ENCODE data around the gene EFR3B.
"Not testable (repeated sequence)": the region's sequence is repeated elsewhere in the genome, so short reads cannot be mapped to it uniquely, and the experiment has no call there.

The EFR3B gene, protein sequence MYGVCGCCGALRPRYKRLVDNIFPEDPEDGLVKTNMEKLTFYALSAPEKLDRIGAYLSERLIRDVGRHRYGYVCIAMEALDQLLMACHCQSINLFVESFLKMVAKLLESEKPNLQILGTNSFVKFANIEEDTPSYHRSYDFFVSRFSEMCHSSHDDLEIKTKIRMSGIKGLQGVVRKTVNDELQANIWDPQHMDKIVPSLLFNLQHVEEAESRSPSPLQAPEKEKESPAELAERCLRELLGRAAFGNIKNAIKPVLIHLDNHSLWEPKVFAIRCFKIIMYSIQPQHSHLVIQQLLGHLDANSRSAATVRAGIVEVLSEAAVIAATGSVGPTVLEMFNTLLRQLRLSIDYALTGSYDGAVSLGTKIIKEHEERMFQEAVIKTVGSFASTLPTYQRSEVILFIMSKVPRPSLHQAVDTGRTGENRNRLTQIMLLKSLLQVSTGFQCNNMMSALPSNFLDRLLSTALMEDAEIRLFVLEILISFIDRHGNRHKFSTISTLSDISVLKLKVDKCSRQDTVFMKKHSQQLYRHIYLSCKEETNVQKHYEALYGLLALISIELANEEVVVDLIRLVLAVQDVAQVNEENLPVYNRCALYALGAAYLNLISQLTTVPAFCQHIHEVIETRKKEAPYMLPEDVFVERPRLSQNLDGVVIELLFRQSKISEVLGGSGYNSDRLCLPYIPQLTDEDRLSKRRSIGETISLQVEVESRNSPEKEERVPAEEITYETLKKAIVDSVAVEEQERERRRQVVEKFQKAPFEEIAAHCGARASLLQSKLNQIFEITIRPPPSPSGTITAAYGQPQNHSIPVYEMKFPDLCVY

DNA sequence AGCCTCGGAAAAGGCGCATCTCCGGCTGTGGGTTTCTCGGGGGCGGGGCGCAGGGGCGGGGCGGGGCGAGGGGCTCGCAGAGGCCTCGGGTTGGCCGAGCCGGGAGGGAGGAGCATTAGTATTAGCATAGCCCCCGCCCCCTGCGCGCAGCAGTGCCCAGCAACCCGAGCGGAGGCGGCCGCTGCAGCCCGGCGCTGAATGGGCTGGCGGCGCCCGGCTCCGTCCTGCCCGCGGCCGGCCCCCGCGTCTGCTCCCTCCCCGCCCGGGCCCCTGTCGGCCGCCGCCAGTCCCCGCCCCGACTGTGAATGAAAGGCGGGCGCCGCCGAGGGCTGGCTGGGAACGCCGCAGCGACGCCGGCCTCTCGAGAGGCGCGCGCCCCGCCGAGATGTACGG is at the start of gene EFR3B:
EFR3B (plus strand) TSS at position 149 of the 393 bp plus-strand sequence; CDS start at position 386, 237 bp downstream.
- Histone ChIP-seq H3K27me3 (ENCODE audit: low read depth, low read length) (peaks cover 10% of the 10 kb centered on the region), H3K4me3 (ENCODE audit: low read depth in 1 of 2, low read length in 2 of 2) (peak within 1 kb of the TSS; percentile 62 to 89), H3K36me3 (ENCODE audit: control insufficient read depth in 1 of 2, insufficient read depth in 2 of 2, low read length in 2 of 2) (no peaks in the 10 kb centered on the region), H3K9me3 (ENCODE audit: control insufficient read depth in 1 of 2, low read length in 2 of 2) (no peaks in the 10 kb centered on the region), H3K27ac (ENCODE audit: low read length) (no peak within 1 kb of the TSS), H3K4me1 (ENCODE audit: control insufficient read depth in 1 of 2, insufficient read depth in 2 of 2, low read length in 2 of 2) (peaks cover 4 to 24% of the 10 kb centered on the region in 2 donors)

DNA sequence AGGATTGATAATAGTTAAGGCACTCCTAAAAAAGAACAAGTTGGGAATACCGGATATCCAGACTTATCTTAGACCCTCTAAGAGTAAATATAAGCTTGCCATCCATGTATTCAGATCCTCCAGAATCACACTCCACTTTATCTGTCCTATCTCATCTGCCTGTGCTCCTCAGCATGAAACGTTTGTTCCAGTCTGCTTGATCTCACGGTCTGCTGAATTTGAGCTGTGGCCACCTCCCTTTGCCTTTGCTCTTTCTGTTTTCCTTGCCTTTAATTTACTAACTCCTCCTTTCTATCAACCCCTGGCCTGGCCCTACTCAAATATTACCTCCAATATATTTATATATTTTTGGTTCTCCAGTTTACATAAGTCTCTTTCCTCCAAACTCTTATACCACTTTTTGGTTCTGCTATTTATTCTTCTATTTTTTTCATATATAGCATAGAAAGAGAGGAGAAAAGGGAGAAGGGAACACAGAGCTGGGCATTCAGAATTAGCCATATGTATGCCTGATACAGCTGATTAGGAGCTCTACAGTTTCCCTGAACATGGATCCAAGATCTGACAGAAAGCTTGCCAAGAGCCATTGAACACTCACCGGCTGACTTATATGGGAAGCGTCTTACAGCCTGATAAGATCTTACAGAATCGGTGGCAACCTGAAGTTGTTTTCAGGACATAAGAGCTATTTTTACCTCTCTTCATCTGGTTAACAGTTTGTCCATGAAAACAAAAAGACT is 48.3 kb upstream of the EFR3B start:
- H3K27ac ChIP-seq (ENCODE audit: low read length): no peak overlapping the region
- no peak overlapping the region for H3K4me3 ChIP-seq (ENCODE audit: low read depth in 1 of 2, low read length in 2 of 2)
- no peaks in the 10 kb centered on the region for H3K36me3 ChIP-seq (ENCODE audit: control insufficient read depth in 1 of 2, insufficient read depth in 2 of 2, low read length in 2 of 2)
- no peaks in the 10 kb centered on the region for H3K27me3 ChIP-seq (ENCODE audit: low read depth, low read length)
- no peaks in the 10 kb centered on the region for H3K9me3 ChIP-seq (ENCODE audit: control insufficient read depth in 1 of 2, low read length in 2 of 2)
- peaks cover 0 to 6% of the 10 kb centered on the region in 2 donors for H3K4me1 ChIP-seq (ENCODE audit: control insufficient read depth in 1 of 2, insufficient read depth in 2 of 2, low read length in 2 of 2)

DNA sequence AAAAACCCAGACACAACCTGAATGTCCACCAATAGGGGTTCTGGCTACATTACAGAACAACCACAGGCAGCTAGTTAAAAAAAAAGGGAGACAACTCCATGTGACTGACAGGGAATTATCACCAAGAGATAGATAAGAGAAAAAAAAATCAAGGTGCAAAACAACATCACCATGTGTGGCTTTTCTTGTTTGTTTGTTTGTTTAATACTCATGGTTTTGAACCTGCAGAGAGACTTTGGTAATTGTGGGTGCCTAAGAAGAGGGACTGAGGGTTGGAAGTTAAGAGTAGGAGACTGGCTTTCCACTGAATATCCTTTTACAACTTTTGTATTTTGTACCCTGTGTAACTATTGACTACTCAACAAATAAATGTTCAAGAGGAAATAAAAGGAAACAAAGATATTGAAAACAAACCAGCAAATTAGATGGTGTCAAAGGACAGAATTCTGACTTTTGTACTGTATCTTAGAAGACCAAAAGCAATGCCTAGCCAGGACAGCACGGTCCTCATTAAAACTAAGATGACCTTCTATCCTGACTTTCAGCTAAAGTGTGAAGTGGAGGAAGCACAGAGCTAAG is 47.6 kb upstream of the EFR3B start:
- peaks cover 0 to 6% of the 10 kb centered on the region in 2 donors for H3K4me1 ChIP-seq (ENCODE audit: control insufficient read depth in 1 of 2, insufficient read depth in 2 of 2, low read length in 2 of 2)
- H3K4me3 ChIP-seq (ENCODE audit: low read depth in 1 of 2, low read length in 2 of 2): no peak overlapping the region
- no peaks in the 10 kb centered on the region for H3K36me3 ChIP-seq (ENCODE audit: control insufficient read depth in 1 of 2, insufficient read depth in 2 of 2, low read length in 2 of 2)
- no peaks in the 10 kb centered on the region for H3K9me3 ChIP-seq (ENCODE audit: control insufficient read depth in 1 of 2, low read length in 2 of 2)
- H3K27ac ChIP-seq (ENCODE audit: low read length): no peak overlapping the region
- no peaks in the 10 kb centered on the region for H3K27me3 ChIP-seq (ENCODE audit: low read depth, low read length)

DNA sequence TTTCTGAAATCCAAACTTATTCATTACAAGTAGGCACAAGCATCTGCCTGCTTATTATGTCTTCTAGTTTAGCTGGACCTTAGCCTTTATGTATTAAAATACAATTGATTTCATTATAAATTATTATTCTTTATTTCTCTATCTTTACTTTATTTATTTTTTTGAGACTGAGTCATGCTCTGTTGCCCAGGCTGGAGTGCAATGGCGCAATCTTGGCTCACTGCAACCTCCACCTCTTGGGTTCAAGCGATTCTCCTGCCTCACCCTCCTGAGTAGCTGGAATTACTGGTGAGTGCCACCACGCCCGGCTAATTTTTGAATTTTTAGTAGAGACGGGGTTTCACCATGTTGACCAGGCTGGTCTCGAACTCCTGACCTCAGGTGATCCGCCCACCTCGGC is 42.8 kb upstream of the EFR3B start:
- H3K27me3 ChIP-seq (ENCODE audit: low read depth, low read length); H3K9me3 ChIP-seq (ENCODE audit: control insufficient read depth in 1 of 2, low read length in 2 of 2); H3K36me3 ChIP-seq (ENCODE audit: control insufficient read depth in 1 of 2, insufficient read depth in 2 of 2, low read length in 2 of 2); H3K27ac ChIP-seq (ENCODE audit: low read length); H3K4me1 ChIP-seq (ENCODE audit: control insufficient read depth in 1 of 2, insufficient read depth in 2 of 2, low read length in 2 of 2); H3K4me3 ChIP-seq (ENCODE audit: low read depth in 1 of 2, low read length in 2 of 2): not testable (repeated sequence)

DNA sequence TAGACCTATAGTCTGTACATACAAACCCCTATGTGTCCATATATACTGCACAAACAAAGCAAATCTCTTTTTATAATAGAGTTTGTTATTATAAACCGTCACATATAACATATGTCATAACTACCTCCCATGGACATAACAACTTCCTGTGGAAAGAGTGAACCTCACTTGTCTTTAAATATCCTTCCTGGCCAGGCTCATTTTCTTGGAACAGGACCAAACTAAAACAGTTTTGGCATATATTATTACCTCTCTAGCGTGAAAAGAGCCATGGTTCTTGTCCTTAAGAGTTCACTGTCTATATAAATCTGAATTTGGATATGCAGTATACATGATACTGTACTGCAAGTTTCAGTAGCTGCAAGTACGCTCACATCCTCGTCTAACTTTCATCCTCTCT is 41.8 kb upstream of the EFR3B start:
- peaks cover 0 to 7% of the 10 kb centered on the region in 2 donors for H3K4me1 ChIP-seq (ENCODE audit: control insufficient read depth in 1 of 2, insufficient read depth in 2 of 2, low read length in 2 of 2)
- H3K9me3 ChIP-seq (ENCODE audit: control insufficient read depth in 1 of 2, low read length in 2 of 2): no peaks in the 10 kb centered on the region
- H3K27me3 ChIP-seq (ENCODE audit: low read depth, low read length): no peaks in the 10 kb centered on the region
- no peak overlapping the region for H3K27ac ChIP-seq (ENCODE audit: low read length)
- no peak overlapping the region for H3K4me3 ChIP-seq (ENCODE audit: low read depth in 1 of 2, low read length in 2 of 2)
- H3K36me3 ChIP-seq (ENCODE audit: control insufficient read depth in 1 of 2, insufficient read depth in 2 of 2, low read length in 2 of 2): no peaks in the 10 kb centered on the region

DNA sequence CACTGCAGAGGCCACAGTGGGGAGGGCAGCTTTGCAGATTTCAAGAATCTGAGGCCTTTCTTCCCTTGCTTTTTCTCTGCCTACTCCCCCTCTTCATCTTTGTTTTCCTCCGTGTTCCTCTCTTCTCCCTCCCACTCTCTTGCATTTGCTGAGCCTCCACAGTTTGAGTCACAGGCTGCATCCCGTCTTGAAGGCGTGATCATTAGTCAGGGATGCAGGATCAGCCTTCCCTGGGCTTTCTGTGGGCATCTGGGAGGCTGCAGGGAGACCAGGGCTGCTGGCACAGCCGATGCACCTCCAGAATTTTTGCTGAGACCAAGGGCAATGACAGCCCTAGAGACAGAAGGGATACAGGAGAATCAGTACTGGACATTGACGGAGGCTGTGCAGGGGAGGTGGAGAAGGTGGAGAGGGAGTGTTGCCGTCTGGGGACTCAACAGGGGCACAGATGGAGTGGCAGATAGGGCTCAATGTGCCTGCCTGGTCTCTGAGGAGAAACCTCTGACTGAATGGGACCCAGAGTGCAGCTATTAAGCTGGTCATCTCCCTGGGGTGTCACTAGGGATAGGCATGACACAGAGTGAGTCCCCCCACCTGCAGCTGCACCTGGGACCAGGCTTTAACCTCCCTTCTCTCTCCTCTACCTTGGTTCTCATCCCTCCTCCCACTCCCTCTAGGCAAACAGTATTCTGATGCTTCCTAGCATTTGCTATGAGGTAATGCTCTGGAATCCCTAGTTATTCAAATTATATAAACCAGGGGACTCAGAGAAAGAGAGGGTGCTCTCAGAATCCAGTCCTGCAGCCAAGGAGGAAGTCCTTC is 41.2 kb upstream of the EFR3B start:
- Histone ChIP-seq H3K27ac (ENCODE audit: low read length) (no peak overlapping the region), H3K4me1 (ENCODE audit: control insufficient read depth in 1 of 2, insufficient read depth in 2 of 2, low read length in 2 of 2) (peaks cover 0 to 7% of the 10 kb centered on the region in 2 donors), H3K27me3 (ENCODE audit: low read depth, low read length) (no peaks in the 10 kb centered on the region), H3K36me3 (ENCODE audit: control insufficient read depth in 1 of 2, insufficient read depth in 2 of 2, low read length in 2 of 2) (peaks cover 0 to 3% of the 10 kb centered on the region in 2 donors), H3K4me3 (ENCODE audit: low read depth in 1 of 2, low read length in 2 of 2) (no peak overlapping the region), H3K9me3 (ENCODE audit: control insufficient read depth in 1 of 2, low read length in 2 of 2) (no peaks in the 10 kb centered on the region)

DNA sequence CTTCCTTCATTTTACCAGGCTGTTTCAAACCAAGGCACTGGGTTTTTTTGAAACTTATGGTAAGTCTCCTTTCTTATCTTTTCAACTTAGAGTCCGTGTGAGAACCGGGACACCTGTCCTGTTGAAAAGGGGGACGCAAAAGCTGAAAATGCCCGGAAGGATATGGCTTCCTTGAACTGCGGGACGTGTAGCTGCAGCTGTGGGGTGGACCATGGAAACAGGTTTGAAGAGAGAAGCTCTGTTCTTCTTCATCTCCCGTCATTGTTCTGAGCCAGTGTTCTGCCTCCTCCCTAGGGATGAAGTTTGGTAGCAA is 40.6 kb upstream of the EFR3B start:
- Histone ChIP-seq H3K4me1 (ENCODE audit: control insufficient read depth in 1 of 2, insufficient read depth in 2 of 2, low read length in 2 of 2) (peaks cover 0 to 7% of the 10 kb centered on the region in 2 donors), H3K4me3 (ENCODE audit: low read depth in 1 of 2, low read length in 2 of 2) (no peak overlapping the region), H3K27me3 (ENCODE audit: low read depth, low read length) (no peaks in the 10 kb centered on the region), H3K27ac (ENCODE audit: low read length) (no peak overlapping the region), H3K36me3 (ENCODE audit: control insufficient read depth in 1 of 2, insufficient read depth in 2 of 2, low read length in 2 of 2) (peaks cover 0 to 3% of the 10 kb centered on the region in 2 donors), H3K9me3 (ENCODE audit: control insufficient read depth in 1 of 2, low read length in 2 of 2) (no peaks in the 10 kb centered on the region)

DNA sequence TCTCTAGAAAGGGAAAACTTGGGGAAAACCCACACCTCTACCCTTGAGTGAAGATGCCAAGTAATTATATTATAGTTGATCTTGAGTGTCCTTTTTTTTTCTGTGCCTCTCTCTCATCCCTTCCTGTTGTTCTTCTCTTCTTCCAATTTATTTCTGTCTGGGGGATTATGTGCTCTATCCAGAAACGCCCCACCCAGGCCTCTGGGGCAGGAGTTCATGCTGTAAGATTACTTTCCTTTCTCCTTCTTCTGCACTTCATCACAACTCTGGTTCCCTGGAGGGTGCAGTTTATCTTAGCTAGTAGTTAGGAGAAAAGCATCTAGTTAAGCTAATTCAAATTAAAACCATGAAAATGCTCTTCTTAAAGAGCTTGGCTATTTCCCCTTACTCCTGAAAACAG is 39.8 kb upstream of the EFR3B start:
- Histone ChIP-seq H3K27ac (ENCODE audit: low read length) (no peak overlapping the region), H3K4me1 (ENCODE audit: control insufficient read depth in 1 of 2, insufficient read depth in 2 of 2, low read length in 2 of 2) (peaks cover 0 to 7% of the 10 kb centered on the region in 2 donors), H3K27me3 (ENCODE audit: low read depth, low read length) (no peaks in the 10 kb centered on the region), H3K36me3 (ENCODE audit: control insufficient read depth in 1 of 2, insufficient read depth in 2 of 2, low read length in 2 of 2) (peaks cover 0 to 3% of the 10 kb centered on the region in 2 donors), H3K9me3 (ENCODE audit: control insufficient read depth in 1 of 2, low read length in 2 of 2) (no peaks in the 10 kb centered on the region), H3K4me3 (ENCODE audit: low read depth in 1 of 2, low read length in 2 of 2) (no peak overlapping the region)

DNA sequence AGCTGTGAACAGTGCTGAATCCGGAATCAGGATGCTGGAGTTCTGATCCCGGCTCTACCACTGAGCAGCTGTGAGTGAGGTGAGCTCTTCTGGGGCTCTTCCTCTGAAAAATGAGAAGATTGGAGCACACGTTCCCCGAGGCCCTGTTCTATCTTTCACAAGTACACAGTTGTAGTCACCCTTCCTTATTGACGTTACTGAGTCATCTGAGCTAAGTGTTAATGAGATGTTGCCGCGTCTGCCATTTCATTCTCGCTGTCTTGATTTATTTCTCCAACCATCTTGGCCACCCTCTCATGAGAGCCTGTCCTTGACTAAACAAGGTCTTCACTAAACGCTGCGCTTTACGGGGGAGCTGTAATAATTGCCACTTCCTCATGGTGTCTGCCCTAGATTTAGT is 31.9 kb upstream of the EFR3B start:
- Histone ChIP-seq H3K4me3 (ENCODE audit: low read depth in 1 of 2, low read length in 2 of 2) (no peak overlapping the region), H3K27me3 (ENCODE audit: low read depth, low read length) (no peaks in the 10 kb centered on the region), H3K9me3 (ENCODE audit: control insufficient read depth in 1 of 2, low read length in 2 of 2) (no peaks in the 10 kb centered on the region), H3K27ac (ENCODE audit: low read length) (no peak overlapping the region), H3K36me3 (ENCODE audit: control insufficient read depth in 1 of 2, insufficient read depth in 2 of 2, low read length in 2 of 2) (peaks cover 0 to 3% of the 10 kb centered on the region in 2 donors), H3K4me1 (ENCODE audit: control insufficient read depth in 1 of 2, insufficient read depth in 2 of 2, low read length in 2 of 2) (no peaks in the 10 kb centered on the region)

DNA sequence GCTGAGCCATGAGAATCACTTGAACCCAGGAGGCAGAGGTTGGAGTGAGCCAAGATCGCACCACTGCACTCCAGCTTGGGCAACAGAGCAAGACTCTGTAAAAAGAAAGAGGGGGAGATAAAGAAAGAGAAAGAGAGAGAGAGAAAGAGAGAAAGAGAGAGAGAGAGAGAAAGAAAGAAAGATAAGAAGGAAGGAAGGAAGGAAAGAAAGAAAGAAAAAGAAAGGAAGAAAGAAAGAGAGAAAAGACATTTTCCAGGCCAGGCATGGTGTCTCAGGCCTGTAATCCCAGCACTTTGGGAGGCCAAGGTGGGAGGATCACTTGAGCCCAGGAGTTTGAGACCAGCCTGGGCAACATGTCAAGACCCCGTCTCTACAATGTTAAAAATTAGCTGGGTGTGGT is 30.5 kb upstream of the EFR3B start:
- H3K27me3 ChIP-seq (ENCODE audit: low read depth, low read length); H3K27ac ChIP-seq (ENCODE audit: low read length); H3K4me3 ChIP-seq (ENCODE audit: low read depth in 1 of 2, low read length in 2 of 2); H3K4me1 ChIP-seq (ENCODE audit: control insufficient read depth in 1 of 2, insufficient read depth in 2 of 2, low read length in 2 of 2); H3K9me3 ChIP-seq (ENCODE audit: control insufficient read depth in 1 of 2, low read length in 2 of 2); H3K36me3 ChIP-seq (ENCODE audit: control insufficient read depth in 1 of 2, insufficient read depth in 2 of 2, low read length in 2 of 2): not testable (repeated sequence)

Measured in muscle layer of duodenum (tissue), 2 donors.